Esophagus (tissue), 2 donors: ENCODE measurements around the gene RBBP5. TPM values are rescaled to one million over a fixed set of nuclear protein-coding genes. Genes with fewer than 3 reads are reported as not detected.

Experiments
- H3K27ac ChIP-seq, 2 donors: one replicate each; pipeline ENCODE4 v1.5.1; 2013; ENCODE audit warnings: low read depth in 2 of 2, mild to moderate bottlenecking in 2 of 2, inconsistent platforms in 1 of 2, low read length in 1 of 2, moderate library complexity in 1 of 2
- H3K27me3 ChIP-seq, 2 donors: one replicate each; pipeline ENCODE4 v1.6.1; 2013; ENCODE audit warnings: low read length in 2 of 2, control low read depth in 1 of 2, mild to moderate bottlenecking in 1 of 2; ENCODE audit not compliant: insufficient read depth in 2 of 2, control insufficient read depth in 1 of 2
- H3K36me3 ChIP-seq, 2 donors: one replicate each; pipeline ENCODE4 v1.6.1; 2013; ENCODE audit warnings: low read length in 1 of 2; ENCODE audit not compliant: control insufficient read depth in 2 of 2, insufficient read depth in 2 of 2
- H3K4me1 ChIP-seq, 2 donors: one replicate each; pipeline ENCODE4 v1.6.1; 2013; ENCODE audit warnings: low read length in 1 of 2; ENCODE audit not compliant: control insufficient read depth in 2 of 2, insufficient read depth in 2 of 2
- H3K4me3 ChIP-seq, 2 donors: one replicate each; pipeline ENCODE4 v1.5.1; 2013; ENCODE audit warnings: low read length in 2 of 2, mild to moderate bottlenecking in 2 of 2, low read depth in 1 of 2, moderate library complexity in 1 of 2
- H3K9me3 ChIP-seq, 2 donors: one replicate each; pipeline ENCODE4 v1.6.1; 2013; ENCODE audit warnings: mild to moderate bottlenecking in 2 of 2, low read depth in 1 of 2, low read length in 1 of 2, moderate library complexity in 1 of 2; ENCODE audit not compliant: control insufficient read depth in 2 of 2, insufficient read depth in 1 of 2
- WGBS, 2 donors: extraction: QIAGEN DNeasy Blood & Tissue Kit; methylation state at CpG; one replicate each; pipeline ENCODE4 v1.1.7; 2013; 5-methylcytosine and 5-hydroxymethylcytosine counted together
- polyA plus RNA-seq, 2 donors: library from polyadenylated mRNA; stranded (reverse); fragments of 200-250 nt; gene quantifications; one replicate each; pipeline ENCODE4 v1.2.3, GENCODE V29; 2013
- donor health status: healthy with polysubstance abuse.
- donor health status: Bipolar disorder and iron deficiency.

The RBBP5 gene
- polyA plus RNA-seq, 2 donors, result 3.0 to 4.0 TPM

DNA sequence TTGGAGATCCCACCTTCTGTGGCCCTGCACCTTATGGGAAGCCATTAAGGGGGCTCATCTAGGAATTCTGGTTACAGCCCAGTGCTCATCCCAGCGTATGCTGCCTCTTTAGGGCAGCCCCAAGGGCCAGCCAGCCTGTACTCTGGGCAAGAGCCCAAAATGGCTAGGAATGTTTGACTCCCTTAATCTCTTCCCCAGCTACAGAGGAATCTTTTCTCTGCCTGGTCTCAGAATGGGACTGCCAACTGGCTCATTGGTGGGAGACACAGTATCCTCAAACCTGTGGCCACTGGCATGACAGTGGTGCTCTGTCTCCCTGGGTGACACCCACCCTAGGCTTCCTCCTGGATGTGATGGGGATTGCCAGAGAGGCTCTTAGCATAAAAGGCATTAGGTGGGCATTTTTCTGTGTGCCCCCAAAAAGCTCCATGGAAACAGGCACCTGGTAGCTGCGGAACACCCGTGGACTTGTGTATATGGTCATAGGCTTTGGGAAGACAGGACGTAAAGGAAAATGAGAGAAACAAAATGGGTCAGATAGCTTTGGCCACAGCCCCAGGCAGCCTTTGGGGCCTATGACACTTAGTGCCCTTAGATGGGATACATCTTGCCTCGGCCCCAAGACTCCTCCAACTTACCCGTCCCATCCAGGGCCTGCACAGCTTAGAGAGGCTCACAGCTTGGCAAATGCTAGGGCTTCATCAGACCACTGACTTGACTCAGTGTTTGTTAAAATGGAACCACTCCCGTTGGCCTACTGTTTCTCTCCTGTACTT lies 44.4 kb downstream of the RBBP5 start:
- WGBS, 2 donors, result 85% methylated on average over 7 of the region's 7 CpGs
- Histone ChIP-seq H3K4me1 (no peaks in the 10 kb centered on the region), H3K4me3 (no peak overlapping the region), H3K27ac (no peak overlapping the region), H3K27me3 (no peaks in the 10 kb centered on the region), H3K36me3 (no peaks in the 10 kb centered on the region), H3K9me3 (no peaks in the 10 kb centered on the region)

DNA sequence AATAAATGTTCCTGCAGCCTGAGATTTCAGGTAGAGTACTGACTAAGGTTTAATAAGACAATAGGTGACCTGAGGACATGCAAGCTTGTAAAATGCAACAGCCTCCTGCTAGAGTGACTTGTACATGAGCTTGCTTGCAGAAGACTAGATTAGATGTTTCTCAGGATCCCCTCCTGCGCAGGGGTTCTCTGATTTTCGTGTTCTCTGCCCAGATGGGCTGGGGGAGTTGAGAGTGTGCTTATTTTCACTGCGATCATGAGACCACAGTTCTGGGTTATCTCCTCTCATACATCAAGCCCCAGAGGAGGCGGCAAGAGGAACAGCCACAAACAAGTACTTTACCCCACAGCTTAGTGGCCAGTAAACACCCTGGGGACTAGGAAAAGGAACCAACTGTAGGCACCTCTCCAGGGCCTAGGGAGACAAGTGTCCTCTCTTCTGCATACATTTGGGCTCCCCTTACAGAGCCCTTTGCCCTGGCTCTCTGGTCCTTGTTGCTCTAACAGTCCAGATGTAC lies 45.5 kb downstream of the RBBP5 start:
- 81% methylated on average over 4 of the region's 4 CpGs for WGBS, 2 donors
- no peak overlapping the region for H3K27ac ChIP-seq
- H3K27me3 ChIP-seq, result no peaks in the 10 kb centered on the region
- H3K36me3 ChIP-seq, result no peaks in the 10 kb centered on the region
- no peak overlapping the region for H3K4me3 ChIP-seq
- no peaks in the 10 kb centered on the region for H3K4me1 ChIP-seq
- H3K9me3 ChIP-seq, result no peaks in the 10 kb centered on the region

DNA sequence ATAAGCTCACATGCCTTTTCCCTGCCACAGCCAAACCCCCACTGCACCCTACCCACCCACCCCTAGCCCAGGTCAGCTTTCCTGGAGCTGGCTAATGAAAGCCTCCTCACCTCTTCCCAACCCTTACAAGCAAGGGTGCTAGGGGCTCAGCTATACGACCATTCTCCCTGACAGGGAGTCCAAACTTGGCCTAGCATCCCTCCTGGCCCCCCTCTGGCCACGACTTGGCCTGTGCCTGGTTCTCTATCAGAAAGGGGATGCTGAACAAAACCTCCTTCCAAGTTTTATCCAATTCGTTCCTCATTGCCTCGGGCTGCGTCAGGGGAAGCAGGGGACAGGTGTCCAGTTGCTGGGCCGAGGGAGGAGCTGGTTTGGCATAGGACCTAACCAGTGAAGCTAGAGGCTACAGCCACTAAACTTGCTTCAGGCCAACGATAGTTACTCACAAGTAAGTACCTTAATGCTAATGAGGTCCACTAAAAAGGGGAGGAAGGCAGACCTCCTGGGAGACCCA lies 46.1 kb downstream of the RBBP5 start:
- WGBS, 2 donors, result 52 to 63% methylated on average over 7 of the region's 7 CpGs
- no peak overlapping the region for H3K27ac ChIP-seq
- no peaks in the 10 kb centered on the region for H3K27me3 ChIP-seq
- H3K4me1 ChIP-seq, result no peaks in the 10 kb centered on the region
- H3K9me3 ChIP-seq, result no peaks in the 10 kb centered on the region
- no peak overlapping the region for H3K4me3 ChIP-seq
- H3K36me3 ChIP-seq, result no peaks in the 10 kb centered on the region

DNA sequence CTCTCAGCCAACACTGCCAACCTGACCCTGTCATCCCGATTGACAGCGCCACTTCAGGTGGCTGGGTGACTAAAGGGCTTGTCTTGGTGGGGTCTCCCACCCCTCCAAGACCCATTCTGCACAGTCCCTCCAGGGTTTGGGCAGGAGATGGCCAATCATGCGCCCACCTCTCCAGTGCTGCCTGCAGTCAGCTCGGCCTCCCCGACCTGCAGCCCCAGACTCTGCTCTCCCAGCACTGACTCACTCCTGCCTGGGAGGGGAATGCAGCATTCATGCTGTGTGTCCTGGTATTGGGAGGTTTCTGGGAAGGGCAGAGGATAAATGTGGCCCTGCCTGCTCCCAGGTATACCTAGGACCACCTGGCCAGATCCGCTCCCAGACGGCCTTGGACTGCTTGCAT lies 47.3 kb downstream of the RBBP5 start:
- H3K27me3 ChIP-seq, result no peaks in the 10 kb centered on the region
- H3K36me3 ChIP-seq, result no peaks in the 10 kb centered on the region
- no peaks in the 10 kb centered on the region for H3K9me3 ChIP-seq
- H3K4me3 ChIP-seq, result no peak overlapping the region
- 86 to 91% methylated on average over 7 of the region's 7 CpGs for WGBS, 2 donors
- no peaks in the 10 kb centered on the region for H3K4me1 ChIP-seq
- no peak overlapping the region for H3K27ac ChIP-seq

DNA sequence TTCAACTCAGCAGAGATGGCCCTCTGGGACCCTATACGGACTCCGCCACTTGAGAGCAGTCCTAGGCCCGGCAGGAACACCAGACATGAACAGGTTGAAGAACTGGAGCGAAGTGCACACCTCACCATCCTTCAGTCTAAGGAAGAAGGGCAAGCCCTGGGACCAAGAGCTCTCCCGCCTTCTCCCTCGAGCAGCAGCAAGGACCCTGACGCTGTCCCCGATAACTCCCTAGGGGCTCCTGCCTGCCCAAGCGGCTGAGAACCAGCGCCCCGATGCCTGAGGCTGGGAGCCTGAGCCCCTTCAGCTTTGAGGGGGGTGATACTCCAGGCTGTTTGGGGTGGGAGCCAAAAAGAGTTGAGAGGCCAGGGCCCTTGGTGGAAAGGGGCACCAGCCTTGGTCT lies 47.7 kb downstream of the RBBP5 start:
- Histone ChIP-seq H3K4me1 (no peaks in the 10 kb centered on the region), H3K27me3 (no peaks in the 10 kb centered on the region), H3K9me3 (no peaks in the 10 kb centered on the region), H3K27ac (no peak overlapping the region), H3K36me3 (no peaks in the 10 kb centered on the region), H3K4me3 (no peak overlapping the region)
- WGBS, 2 donors, result 90 to 93% methylated on average over 11 of the region's 11 CpGs

DNA sequence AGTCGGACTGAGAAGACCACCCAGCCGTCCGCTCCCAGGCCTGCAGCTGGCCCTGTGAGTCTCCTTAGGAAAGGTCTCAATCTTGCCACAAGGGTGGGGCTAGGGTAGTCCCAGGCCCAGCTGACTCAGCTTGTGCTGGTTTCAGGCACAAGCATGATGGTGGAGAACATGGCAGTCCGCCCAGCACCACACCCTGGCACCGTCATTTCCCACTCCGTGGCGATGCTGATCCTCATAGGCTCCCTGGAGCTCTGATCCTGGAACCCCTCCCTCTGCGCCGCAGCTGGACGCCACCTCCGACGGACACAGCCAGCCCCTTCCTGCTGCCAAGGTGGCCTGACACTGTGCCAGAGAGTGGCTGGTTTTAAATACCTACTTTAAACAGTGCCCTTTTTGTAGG lies 48.3 kb downstream of the RBBP5 start:
- H3K4me1 ChIP-seq, result no peaks in the 10 kb centered on the region
- no peak overlapping the region for H3K27ac ChIP-seq
- H3K4me3 ChIP-seq, result no peak overlapping the region
- H3K36me3 ChIP-seq, result no peaks in the 10 kb centered on the region
- no peaks in the 10 kb centered on the region for H3K27me3 ChIP-seq
- H3K9me3 ChIP-seq, result no peaks in the 10 kb centered on the region
- WGBS, 2 donors, result 80% methylated on average over 12 of the region's 12 CpGs

DNA sequence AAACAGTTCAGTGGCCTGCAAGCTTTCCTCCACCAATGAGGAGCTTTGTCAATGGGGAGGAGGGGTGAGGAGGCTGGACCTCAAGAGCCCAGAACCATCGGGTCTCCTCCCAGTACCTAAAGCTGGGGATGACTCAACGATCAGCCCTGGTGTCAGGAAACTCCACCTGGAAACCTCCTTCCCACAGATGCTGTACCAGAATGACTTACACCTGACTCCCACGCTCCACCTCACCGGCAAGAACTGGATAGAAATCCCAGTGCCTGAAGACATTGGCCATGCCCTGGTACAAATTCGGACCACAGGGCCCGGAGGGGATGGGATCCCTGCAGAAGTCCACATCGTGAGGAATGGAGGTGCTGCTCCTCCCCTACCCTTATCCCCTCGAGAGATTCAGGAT lies 48.9 kb downstream of the RBBP5 start:
- 80 to 83% methylated on average over 8 of the region's 8 CpGs for WGBS, 2 donors

DNA sequence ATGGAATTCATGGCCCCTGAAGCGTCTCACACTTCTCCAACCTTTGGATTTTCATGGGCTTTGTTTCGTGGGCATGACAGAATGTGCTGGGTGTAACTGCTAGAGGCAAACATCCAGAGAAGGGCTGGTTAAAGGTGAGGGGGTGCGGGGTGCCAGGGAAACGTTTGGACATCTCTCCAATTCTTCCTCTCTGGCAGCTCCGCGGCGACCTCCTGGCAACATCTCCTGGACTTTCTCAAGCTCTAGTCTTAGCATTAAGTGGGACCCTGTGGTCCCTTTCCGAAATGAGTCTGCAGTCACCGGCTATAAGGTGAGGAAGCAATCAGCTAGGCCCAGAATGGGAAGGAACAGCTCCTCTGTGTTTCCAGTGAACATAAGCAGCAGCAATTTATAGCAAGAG lies 49.5 kb downstream of the RBBP5 start:
- Histone ChIP-seq H3K36me3 (no peaks in the 10 kb centered on the region), H3K9me3 (no peaks in the 10 kb centered on the region), H3K4me3 (no peak overlapping the region), H3K4me1 (no peaks in the 10 kb centered on the region), H3K27ac (no peak overlapping the region), H3K27me3 (no peaks in the 10 kb centered on the region)
- WGBS, 2 donors, result 76 to 86% methylated on average over 9 of the region's 9 CpGs

More for the DNA sequence above, 48.9 kb downstream of the RBBP5 start:
- Histone ChIP-seq H3K4me1 (no peaks in the 10 kb centered on the region), H3K9me3 (no peaks in the 10 kb centered on the region), H3K27me3 (no peaks in the 10 kb centered on the region), H3K36me3 (no peaks in the 10 kb centered on the region), H3K4me3 (no peak overlapping the region), H3K27ac (no peak overlapping the region)

GRCh38 chr1:205071801-205072200 lies 50.0 kb downstream of the RBBP5 start:
- no peaks in the 10 kb centered on the region for H3K9me3 ChIP-seq
- H3K27ac ChIP-seq, result no peak overlapping the region
- WGBS, 2 donors, result 83 to 88% methylated on average over 12 of the region's 12 CpGs
- H3K4me1 ChIP-seq, result no peaks in the 10 kb centered on the region
- H3K36me3 ChIP-seq, result no peaks in the 10 kb centered on the region
- H3K4me3 ChIP-seq, result no peak overlapping the region
- H3K27me3 ChIP-seq, result no peaks in the 10 kb centered on the region

DNA sequence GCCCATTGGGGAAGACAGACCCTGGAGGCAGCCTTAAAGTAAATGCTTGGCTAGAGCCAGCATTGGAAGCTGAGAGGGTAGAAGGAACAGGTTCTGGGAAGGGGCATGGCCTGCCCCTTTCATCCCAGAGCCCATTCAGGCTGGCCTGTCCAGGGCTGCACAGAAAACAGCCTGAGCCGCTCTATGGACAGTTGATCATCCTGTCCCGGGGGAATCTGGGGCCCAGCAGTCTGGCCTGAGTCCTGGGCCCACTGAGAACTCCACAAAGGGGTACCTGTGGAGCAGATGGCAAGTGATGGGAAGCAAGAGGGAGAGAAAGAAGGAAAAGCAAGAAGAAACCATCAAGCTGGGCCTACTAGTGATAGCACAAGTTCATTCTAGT lies 50.8 kb downstream of the RBBP5 start:
- H3K27ac ChIP-seq, result no peak overlapping the region
- no peaks in the 10 kb centered on the region for H3K27me3 ChIP-seq
- H3K36me3 ChIP-seq, result no peaks in the 10 kb centered on the region
- no peaks in the 10 kb centered on the region for H3K4me1 ChIP-seq
- no peak overlapping the region for H3K4me3 ChIP-seq
- WGBS, 2 donors, result 88 to 92% methylated on average over 1 to 2 of the region's 2 CpGs
- no peaks in the 10 kb centered on the region for H3K9me3 ChIP-seq
